Measurements from ENCODE around the gene DUSP22.

DNA sequence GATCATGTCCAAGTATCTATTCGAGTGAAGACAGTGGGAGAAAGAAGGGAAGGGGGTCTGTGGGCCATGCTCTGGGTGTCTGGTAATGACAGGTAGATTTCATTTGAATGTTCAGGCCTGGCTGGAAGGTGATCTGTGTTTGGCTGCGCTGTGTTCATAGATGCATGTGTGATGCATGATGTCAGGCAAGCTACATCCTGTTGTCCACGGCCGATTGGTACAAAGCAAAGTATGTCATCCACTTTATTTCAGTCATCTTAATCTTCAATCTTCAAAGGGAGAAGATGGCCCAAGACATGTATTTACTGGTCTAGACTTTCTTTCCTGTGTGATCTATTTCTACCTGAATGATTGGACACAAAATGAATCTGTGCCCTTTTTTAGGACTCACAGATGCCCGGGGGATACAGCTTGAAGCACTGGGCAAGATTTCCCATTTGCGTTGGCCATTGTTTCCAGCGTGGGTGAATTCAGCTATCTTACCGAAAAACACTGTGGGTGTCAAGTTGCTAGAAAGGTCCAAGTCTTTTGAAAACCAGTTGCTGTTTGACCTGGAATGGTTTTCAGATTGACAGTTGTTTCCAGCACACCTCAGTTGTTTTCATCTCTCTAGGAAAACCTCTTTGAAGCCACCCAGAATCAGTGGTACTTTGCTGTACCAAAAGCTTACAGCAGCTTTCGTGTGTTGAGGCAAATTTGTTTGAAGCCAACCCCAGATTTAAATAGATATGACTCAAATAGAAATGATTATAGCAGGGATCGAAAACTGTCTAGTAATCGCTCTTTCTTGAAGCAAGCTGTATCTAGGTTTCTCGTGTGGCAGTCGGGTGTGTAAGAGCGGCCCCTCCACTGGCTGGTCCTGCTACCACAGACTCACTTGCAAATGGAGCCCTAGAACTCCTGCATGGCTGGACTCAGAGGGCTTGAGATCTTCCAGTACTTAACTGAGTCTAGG, 27.2 kb downstream of the DUSP22 start:
- TF ChIP-seq TOX (CRISPR knock-in tag; IDR thresholded peaks at IDR 0.05; ENCODE audit: borderline replicate concordance) = no peak
- TF ChIP-seq, protein P1, sequence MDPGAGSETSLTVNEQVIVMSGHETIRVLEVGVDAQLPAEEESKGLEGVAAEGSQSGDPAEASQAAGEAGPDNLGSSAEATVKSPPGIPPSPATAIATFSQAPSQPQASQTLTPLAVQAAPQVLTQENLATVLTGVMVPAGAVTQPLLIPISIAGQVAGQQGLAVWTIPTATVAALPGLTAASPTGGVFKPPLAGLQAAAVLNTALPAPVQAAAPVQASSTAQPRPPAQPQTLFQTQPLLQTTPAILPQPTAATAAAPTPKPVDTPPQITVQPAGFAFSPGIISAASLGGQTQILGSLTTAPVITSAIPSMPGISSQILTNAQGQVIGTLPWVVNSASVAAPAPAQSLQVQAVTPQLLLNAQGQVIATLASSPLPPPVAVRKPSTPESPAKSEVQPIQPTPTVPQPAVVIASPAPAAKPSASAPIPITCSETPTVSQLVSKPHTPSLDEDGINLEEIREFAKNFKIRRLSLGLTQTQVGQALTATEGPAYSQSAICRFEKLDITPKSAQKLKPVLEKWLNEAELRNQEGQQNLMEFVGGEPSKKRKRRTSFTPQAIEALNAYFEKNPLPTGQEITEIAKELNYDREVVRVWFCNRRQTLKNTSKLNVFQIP (CRISPR knock-in tag; IDR thresholded peaks at IDR 0.05; ENCODE audit: borderline replicate concordance, low read depth) = no peak
